Inferior parietal cortex (tissue), 1 donor: ENCODE data around the gene HDDC3.
A peak's percentile ranks its signal among the peaks of the same experiment; 100 is the strongest.

Experiments used
- DNase-seq: peaks from one replicate; pipeline ENCODE4 v3.0.0-alpha.2; 2016; ENCODE audit errors: extremely low spot score

HDDC3 gene

DNA sequence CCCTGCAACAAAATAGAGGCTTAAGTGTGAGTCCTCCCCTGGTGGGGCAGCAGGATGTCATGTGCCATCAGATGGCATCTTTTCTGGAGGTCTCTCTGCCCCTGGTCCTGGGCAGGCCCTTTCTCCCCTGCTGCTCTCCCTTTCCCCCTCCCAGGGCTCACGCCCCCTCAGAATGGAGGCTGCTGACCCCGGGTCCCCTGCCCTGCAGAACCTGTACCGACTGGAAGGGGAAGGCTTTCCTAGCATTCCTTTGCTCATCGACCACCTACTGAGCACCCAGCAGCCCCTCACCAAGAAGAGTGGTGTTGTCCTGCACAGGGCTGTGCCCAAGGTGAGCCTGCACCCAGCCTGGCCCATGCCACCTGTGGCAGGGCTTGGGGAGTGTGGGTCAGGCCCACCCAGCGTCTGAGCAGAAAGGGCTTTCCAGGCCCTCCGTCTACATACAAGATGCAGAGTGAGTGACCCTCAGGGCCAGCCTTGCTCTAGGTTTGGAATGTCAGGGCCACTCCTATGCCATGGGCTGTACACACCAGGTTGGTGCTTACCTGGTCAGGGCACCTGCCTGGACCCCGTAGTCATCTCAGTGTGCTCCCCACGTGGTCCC is 40.9 kb downstream of the HDDC3 start:
- no peak for DNase-seq

GRCh38 chr15:90890839-90891238 is 41.5 kb downstream of the HDDC3 start:
- DNase-seq = no peak

DNA sequence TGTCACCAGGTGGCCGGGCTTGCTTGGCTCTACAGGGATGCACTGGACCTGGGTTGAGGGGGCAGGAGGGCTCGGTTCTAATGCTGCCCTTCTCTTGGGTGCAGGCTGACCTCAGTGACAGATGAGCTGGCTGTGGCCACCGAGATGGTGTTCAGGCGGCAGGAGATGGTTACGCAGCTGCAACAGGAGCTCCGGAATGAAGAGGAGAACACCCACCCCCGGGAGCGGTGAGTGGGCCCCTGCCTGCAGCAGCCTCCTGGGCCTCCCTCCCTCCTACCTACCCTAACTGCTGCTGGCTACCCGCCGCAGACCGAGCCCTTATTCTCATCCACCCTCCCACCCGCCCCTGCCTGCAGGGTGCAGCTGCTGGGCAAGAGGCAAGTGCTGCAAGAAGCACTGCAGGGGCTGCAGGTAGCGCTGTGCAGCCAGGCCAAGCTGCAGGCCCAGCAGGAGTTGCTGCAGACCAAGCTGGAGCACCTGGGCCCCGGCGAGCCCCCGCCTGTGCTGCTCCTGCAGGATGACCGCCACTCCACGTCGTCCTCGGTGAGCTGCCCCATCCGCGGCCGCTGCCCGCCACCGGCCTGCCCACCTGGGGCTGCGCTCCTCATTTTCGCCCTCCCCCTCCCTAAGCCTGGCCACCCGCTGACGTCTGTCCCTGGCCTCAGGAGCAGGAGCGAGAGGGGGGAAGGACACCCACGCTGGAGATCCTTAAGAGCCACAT is 42.5 kb downstream of the HDDC3 start:
- no peak for DNase-seq

- DNase-seq = no peak
These were observed 43.0 kb downstream of the HDDC3 start for GRCh38 chr15:90889313-90889730.

DNA sequence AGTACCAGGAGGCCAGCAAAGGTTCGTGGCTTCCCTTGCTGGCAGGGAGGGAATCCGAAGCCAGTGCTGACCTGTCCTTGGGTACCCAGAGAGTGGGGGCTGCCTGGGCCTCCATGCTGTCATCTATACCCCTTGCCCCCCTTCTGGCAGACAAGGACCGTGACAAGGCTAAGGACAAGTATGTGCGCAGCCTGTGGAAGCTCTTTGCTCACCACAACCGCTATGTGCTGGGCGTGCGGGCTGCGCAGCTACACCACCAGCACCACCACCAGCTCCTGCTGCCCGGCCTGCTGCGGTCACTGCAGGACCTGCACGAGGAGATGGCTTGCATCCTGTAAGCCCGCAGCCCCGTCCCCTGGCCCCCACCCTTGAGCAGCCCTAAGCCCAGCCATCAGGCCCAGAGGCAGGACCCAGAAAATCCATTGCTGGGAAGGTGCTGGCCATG is 45.3 kb downstream of the HDDC3 start:
- no peak for DNase-seq

DNA sequence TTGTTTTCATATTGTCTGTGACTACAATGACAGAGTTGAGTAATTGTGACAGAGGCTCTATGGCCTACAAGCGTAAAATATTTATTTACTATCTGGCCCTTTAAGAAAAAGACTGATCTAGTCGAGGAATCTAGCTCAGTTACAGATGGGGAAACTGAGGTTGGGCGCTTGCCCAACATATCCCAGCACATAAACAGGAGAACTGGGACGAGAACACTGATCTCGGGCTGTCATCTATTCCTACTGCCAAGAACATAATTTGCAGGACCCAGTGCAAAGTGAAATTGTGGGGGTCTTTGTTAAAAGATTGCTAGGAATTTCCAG is 46.1 kb downstream of the HDDC3 start:
- no peak for DNase-seq

GRCh38 chr15:90885432-90886290 is 46.7 kb downstream of the HDDC3 start:
- peak; percentile 78 for DNase-seq

DNA sequence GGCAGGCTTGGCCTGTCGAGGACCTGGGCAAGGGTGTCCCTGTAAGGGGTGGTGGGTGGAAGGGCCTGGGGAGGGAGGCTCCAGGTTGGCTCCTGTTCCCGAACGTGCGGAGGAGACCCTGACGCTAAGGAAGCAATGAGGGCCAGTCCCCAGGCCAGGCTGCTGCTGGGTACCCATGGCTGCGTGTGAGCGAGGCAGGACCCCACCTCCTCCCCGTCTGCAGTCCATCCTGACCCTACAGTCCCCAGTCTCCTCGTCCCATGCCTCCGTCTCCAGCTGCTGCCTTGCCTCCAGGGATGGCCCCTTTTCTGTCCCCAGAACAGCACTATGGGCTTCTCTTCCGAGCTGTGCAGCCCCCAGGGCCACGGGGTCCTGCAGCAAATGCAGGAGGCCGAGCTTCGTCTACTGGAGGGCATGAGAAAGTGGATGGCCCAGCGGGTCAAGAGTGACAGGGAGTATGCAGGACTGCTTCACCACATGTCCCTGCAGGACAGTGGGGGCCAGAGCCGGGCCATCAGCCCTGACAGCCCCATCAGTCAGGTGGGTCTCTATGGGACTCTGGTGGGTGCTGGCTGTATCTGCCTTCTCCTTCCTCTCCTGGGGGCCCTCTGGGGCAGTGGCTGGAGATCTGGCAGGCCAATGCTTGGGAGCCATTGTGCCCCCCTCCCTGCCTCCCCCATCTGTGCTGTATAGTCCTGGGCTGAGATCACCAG is 47.5 kb downstream of the HDDC3 start:
- DNase-seq = no peak

GRCh38 chr15:90883976-90884718 is 48.2 kb downstream of the HDDC3 start, which contains the start of gene FES:
TSS of gene FES (plus strand) at chr15:90884504. CDS start at chr15:90885046, 542 bp downstream.
- no peak for DNase-seq

DNA sequence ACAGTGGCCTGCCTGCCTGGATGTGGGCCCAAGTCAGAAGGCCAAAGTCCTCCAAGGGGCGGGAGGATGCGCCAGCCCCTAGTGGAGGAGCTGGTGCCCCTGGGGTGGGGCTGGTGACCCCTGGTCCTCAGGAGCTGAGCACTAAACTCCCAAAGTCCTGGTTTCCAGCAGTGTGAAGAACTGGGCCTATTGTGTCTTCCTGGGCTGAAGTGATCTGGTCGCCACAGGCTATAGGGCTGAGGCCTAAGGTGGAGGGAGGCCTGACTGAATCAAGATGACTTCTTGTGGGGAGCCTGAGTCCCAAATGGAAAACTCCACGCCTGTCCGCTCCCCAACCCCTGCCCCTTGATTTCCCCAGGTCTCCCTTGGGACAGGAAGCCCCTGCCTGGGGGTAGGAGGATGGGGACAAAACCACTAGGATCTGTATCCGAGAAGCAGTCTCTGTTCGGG is 48.8 kb downstream of the HDDC3 start:
- DNase-seq = no peak

- no peak for DNase-seq
These were observed 49.4 kb downstream of the HDDC3 start for GRCh38 chr15:90882781-90883525.

DNA sequence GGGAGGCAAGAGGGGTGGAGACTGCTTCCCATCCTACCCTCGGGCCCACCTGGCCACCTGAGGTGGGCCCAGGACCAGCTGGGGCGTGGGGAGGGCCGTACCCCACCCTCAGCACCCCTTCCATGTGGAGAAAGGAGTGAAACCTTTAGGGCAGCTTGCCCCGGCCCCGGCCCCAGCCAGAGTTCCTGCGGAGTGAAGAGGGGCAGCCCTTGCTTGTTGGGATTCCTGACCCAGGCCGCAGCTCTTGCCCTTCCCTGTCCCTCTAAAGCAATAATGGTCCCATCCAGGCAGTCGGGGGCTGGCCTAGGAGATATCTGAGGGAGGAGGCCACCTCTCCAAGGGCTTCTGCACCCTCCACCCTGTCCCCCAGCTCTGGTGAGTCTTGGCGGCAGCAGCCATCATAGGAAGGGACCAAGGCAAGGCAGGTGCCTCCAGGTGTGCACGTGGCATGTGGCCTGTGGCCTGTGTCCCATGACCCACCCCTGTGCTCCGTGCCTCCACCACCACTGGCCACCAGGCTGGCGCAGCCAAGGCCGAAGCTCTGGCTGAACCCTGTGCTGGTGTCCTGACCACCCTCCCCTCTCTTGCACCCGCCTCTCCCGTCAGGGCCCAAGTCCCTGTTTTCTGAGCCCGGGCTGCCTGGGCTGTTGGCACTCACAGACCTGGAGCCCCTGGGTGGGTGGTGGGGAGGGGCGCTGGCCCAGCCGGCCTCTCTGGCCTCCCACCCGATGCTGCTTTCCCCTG is 50.2 kb downstream of the HDDC3 start:
- no peak for DNase-seq

GRCh38 chr15:90881181-90881977 is 51.0 kb downstream of the HDDC3 start:
- no peak for DNase-seq

- no peak for DNase-seq
These were observed 51.8 kb downstream of the HDDC3 start for GRCh38 chr15:90880381-90881145.
